ENCODE data around the gene PAX5.

- no peak for TF ChIP-seq CTCF (IDR thresholded peaks at IDR 0.05)
- no peak for TF ChIP-seq POLR2A (IDR thresholded peaks at IDR 0.05)
These were observed 64.8 kb downstream of the PAX5 start for GRCh38 chr9:36969216-36969771.
